Activated naive CD8-positive, alpha-beta T cell treated with anti-CD3 and anti-CD28 coated beads, Interleukin-2, amount 50 U/mL, for 16 hours (primary cell): ENCODE measurements around the gene OBP2B.
"Not testable (repeated sequence)": the region's sequence is repeated elsewhere in the genome, so short reads cannot be mapped to it uniquely, and the experiment has no call there.

Source experiments
- DNase-seq: peaks from one replicate; pipeline ENCODE4 v3.0.0-alpha.2; 2020; ENCODE audit warnings: low read depth, low spot score

Gene OBP2B

DNA sequence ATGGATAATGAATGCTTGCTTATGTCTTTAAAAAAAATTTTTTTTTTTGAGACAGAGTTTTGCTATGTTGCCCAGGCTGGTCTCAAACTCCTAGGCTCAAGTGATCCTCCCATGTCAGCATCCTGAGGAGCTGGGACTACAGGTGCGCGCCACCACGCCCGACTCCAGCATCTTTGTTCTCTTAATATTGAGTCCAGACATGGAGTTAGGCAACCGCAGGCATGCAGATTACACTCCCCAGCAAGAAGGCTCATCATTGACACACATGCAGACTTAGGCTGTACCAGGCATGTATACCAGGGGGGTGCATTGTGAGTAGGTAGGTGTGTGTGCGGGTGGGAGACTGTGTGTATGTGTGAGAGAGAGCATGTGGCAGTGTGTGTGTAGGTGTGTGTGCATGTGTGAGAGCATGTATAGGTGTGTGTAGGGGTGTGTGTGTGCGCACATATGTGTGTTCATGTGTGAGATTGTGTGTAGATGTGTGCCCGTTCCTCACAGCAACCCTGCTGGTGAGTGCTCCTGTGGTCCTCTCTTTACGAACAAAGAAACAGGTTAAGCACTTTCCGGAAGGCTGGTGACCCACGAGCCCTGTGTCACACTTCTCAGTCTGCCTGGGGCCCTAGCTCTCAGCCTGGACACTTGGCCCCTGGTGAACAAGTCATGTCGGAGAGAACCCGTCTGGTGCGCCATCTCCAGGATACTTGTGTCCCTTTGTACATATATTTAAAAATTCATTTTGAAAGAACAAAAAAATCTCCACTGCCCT lies 6.2 kb downstream of the OBP2B start:
- DNase-seq: no peak

DNA sequence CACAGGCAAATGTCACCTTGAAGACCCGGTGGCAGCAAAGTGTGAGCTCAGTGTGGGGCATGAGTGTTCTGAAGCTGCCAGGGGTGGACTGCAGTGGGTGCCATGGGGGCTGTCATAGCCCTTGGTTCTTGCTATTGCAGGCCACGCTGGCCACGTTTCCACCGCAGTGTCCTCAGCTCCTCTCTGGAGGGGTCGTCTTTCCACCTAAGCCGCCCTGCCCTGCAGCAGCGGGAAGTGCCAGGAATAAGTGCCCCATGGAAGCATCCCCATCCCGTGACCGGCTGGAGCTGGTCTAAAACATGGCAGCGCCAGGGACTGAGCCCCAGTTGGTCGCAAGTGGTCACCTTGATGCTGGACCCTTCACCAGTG lies 6.9 kb downstream of the OBP2B start:
- no peak for DNase-seq

DNA sequence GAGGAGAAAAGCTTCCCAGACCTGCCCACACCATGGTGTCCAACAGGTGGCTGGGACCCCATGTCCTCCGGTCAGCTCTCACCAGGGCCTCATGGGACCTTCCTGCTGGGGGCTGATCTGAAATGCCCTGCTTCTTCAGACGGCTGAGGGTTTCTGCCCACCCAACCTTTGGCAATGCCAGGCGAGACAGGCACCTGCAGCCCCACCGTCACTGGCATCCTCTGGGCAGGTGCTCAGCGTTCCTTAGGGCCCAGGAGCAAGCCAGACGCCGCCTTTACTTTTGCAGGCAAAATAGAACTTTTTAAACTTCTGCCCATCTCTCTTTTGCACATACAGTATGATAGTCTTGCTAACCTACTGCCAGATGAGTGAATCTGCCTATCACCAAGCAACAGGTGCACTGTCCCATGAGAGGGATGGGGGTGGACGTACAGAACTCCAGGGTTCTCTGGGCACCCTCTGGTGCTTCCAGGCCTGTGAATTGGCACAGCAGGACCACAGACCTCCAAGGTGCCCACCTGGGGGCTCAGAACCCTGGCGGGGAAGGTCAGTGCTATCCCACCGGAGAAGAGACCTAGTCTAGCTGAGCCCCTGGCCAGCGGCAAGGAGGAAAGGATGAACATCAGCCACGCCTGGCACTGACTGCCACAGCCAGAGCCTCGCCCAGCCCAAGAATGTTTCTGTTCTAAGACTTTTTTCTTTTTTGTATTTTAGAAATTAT lies 7.5 kb downstream of the OBP2B start:
- no peak for DNase-seq

DNA sequence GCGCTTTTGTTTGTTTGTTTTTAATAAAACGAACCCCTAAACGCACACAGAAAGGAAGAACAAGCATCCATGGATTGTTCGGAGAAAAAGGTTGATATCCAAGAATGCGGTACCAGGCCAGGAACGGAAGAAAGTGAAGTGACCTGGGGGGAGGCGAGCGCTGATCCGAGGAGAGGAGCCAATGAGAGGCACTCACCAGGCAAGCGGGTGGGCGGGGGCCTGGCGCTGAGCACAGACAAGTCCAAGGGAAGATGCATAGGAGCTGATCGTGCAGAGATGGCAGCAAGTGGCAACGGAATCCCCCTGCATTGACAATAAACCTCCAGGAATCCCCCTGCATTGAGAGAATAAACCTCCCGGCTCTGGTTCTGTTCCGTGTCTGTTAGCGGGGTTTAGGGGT lies 8.4 kb downstream of the OBP2B start:
- no peak for DNase-seq

DNA sequence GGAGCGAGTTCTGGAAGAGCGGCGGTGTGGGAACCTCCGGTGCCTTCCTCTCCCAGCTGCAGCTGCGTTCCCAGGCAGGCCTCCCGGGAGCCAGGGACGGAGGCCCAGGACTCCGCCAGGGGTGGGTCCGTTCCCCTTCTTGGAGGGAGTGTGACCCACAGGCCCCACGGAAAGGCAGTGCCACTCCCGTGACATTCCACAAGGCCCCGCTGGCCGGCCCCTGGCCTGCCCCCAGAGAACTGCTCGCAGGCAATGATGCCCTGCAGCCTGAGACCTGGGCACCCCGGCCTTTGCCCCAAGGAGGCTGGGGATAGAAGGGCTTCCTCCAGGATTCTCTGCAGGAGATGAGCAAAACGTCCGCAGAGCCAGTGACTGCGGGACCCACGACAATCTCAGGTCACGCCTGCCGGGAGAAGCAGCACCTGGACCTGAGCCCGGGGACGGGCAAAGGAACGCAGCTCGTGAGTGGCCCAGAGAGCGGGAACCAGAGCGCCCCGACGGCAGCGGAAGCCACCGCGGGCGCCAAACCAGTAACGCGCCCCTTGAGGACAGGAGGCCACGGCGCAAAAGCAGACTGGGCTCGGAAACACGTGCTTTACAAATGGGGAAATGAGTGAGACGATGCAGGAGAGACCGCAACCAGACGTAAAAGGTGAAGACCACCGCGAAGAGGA lies 9.3 kb downstream of the OBP2B start:
- no peak for DNase-seq

DNA sequence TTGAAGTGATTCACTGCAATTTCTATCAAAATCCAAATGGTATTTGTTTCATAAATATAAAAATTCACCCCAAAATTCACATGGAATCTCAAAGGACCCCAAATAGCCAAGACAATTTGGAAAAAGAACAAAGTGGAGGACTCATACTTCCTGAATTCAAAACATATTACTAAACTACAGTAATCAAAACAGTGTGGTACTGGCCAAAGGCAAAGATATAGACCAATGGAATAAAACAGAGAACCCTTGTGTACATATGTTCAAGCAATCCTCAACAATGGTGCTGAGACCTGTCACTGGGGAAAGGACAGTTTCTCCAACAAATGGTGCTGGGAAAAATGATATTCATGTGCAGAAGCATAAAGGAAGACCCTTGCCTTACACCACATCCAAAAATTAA lies 14.0 kb downstream of the OBP2B start:
- no peak for DNase-seq

DNA sequence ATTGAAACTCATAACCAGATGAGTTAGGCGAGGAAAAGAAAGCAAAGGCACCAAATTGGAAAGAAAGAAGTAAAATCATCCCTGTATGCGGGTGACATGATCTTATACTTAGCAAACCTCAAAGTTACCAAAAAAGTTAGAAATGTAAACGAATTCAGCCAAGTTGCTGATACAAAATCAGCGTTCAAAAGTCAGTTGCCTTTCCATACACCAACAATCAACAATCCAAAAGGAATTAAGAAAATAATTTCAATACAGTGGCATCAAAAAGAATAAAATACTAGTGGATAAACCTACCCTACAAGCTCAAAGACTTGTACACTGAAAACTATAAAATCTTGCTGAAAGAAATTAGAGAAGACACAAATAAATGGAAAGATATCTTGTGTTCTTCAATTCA lies 14.5 kb downstream of the OBP2B start:
- no peak for DNase-seq

DNA sequence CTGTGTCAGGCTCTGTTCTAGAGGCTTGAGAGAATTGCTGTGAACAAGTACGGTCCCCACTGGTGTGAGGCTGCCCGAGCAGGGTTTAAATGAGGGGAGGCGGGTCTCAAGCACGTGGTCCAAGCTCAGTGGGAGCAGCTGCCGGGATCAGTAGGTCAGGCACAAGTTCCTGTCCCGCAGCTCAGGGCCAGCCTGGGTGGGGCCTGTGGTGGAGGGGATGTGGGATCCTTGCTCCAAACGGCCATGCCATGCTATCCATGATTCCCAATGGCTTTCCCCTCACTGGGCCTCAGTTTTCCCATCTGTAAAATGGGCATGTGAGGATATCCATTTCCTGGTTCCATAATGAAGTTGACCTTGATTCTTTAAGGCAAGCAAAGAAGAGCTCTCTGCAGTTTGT lies 17.1 kb downstream of the OBP2B start:
- no peak for DNase-seq

DNA sequence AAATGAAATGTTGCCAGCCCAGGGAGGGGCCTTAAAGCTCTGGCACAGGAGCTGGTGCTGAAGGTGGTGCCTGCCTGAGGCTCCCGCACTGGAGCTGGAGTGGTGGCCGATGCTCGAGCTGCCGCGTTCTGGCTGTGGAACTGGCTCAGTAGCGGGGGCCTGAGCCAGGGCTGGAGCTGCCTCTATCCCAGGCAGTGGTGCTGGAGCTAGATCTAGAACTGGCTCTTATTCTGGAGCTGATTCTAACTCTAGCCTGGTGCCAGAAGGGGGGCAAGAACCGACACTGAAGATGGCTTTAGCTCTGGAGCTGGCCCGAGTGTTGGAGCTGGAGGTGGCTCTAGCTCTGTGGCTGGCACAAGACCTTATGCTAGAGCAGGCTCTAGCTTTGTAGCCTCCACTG lies 19.2 kb downstream of the OBP2B start:
- DNase-seq: no peak

DNA sequence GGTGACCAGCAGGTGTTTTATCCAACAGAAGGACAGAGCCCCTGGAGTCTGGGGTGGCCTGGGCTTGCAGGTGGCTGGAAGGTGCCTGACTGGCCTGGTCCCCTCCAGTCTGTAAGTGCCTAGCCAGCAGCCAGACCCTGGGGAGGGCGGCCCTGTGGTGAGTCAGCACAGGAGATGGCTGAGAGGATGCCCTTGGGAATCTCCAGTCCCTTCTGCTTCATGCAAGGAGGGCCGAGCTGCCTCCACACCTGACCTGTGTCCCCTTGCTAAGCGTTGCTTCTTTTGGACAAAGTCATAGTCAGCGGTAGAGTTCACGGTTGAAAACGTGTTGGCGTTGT lies 20.2 kb downstream of the OBP2B start:
- no peak for DNase-seq

DNA sequence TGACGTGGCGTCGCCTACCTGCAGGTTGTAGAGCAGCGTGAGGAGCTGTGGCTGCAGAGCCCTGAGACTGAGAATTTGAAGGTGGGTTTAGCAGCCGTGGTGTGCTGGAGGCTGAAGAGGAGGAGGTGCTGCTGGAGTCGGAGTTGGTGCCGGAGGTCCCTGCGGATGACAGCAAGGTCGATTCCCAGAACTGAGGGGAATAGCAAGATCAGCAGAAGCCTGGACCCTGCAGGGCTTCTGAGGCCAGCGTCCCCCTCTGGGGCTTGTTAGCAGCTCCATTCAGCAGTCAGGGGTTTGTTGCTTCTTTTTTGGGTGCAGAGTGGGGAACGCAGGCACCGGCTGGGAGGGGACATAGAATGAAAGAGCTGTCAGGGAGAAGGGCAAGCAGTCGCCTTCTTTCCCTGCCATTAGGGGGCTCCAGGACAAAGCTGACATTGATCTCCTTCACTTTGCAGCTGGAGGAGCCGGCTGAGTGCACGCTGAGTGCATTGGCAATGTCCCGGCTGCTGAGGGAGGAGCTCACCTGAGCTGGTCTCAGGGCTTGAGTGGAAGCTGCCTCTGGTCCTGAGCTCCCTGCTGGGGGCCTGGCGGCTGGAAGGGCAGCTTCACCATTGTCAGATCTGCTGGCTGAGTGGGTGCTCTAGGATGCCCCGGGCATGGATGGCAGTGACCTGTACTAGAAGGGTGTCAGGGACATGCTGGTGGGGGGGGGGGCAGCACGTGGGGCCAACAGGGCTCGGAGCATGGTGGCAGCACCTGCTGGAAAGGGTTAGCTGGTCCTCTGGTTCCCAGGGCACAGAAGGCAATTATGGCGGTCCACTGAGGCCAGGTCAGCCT lies 20.8 kb downstream of the OBP2B start:
- no peak for DNase-seq

DNA sequence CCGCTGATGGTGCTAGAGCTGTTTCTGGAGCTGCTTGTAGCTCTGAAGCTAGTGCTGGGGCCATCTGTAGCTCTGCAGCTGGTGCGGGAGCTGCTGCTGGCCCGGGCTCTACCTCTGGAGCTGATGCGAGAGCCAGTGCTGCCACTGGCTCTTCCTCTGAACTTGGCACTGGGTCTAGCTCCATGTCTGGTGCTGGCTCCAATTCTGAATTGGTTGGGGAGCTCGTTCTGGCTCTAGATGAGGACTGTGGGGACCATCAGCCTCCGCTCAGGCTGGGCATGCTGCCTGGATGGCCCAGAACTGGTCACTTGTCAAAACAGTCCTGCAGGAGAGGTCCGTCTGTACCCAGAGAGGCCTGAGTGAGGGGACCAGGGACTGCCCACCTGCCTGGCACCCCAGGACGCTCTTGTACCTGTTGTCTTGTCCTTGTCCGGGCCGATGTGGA lies 21.5 kb downstream of the OBP2B start:
- DNase-seq: no peak

DNA sequence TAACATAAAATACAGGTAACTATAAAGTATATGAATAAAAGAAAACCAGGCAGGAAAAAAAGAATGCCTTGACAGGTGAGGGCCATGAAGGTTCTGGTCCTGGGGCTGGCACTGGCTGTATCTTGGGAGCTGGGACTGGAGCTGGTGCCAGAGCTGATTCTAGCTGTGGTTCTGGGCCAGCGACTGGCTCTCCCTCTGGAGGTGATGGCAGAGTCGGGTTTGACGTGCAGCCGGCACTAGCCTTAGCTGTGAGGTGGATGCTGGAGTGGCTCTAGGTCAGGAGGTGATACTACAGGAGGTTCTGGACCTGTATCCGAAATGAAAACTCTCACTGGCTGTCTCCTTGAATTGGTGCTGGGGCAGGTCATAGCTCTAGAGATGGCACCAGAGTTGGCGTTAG lies 22.3 kb downstream of the OBP2B start:
- no peak for DNase-seq

DNA sequence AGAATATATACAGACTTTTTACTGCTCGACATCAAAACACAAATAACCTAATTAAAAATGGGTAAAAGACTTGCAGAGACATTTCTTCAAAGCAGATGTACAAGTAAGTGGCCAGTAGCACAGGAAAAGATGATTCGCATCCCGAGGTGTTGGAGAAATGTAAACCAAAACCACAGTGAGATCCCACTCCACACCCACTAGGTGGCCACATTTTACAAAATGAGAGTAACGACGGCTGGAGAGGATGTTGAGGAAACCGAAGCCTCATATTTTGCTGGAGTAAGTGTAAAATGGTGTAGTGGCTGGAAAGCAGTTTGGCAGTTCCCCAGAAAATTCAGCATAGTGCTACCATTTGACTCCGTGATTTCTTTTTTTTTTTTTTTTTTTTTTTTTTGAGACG lies 24.1 kb downstream of the OBP2B start:
- DNase-seq: no peak

DNA sequence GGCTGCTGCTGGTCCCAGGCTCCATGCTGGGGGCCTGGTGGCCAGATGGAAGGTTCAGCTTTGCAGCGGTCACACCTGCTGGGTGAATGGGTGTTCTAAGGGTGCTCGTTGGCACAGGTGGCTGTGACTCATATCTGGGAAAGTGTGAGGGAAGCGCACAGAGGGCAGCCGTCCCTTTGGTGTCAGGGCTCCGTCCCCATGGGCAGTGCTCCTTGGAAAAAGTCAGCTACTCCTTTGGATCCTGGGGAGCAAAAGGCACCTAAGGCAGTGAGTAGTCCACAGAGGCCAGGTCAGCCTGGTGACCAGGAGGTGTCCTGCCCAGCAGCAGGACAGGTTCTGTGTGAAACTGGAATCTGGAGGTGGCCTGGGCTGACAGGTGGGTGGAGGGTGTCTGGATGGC lies 26.9 kb downstream of the OBP2B start:
- no peak for DNase-seq

DNA sequence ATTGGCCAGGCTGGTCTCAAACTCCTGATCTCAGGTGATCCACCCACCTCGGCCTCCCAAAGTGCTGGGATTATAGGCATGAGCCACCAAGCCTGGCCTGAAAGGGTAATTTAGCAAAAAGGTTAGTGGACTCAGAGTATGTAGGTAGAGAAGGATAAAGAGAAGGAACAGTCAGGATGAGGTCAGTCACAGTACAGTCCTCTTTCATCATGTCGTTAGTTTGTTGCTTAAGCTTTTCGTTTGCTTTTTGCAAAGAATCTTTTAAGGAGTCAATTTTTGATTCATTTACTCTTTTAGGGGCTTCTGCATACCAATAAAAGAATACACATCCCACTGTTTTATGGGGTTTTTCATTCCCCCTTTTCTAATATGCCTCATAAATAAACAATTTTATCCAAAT lies 27.5 kb downstream of the OBP2B start:
- no peak for DNase-seq

DNA sequence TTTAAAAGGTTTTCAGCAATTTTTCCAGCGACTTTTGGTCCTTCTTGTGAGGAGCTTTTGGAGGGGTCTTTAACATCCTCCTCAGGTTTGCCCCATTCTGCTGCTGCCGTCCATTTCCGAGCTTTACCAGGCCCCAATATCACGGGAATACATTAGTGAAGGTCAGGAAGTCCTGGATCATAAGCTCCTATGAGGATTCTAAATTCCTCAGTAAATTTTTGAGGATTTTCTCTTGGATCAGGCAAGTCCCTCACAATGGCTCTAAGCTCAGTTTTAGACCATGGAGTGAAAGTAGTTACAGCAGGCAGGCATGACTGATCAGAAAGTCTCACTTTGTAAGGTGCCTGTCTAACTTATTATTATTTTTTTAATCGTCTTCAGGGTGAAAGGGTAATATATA lies 28.1 kb downstream of the OBP2B start:
- no peak for DNase-seq

DNA sequence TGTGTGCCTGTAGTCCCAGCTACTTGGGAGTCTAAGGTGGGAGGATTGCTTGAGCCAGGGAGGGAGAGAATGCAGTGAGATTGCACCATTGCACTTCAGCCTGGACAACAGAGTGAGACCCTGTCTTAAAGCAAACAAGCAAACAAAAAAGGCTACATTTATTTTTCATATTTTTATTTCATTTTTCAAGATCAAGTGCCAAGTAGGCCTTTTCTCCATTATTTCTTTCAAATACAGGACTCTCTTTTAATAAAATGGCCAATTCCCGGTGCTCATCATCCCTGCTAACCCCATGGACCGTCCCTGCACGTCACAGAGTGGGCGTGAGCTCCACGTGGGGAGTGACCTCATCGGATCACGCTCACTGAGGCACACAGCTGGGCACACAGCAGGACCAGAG lies 36.0 kb downstream of the OBP2B start:
- DNase-seq: no peak

DNA sequence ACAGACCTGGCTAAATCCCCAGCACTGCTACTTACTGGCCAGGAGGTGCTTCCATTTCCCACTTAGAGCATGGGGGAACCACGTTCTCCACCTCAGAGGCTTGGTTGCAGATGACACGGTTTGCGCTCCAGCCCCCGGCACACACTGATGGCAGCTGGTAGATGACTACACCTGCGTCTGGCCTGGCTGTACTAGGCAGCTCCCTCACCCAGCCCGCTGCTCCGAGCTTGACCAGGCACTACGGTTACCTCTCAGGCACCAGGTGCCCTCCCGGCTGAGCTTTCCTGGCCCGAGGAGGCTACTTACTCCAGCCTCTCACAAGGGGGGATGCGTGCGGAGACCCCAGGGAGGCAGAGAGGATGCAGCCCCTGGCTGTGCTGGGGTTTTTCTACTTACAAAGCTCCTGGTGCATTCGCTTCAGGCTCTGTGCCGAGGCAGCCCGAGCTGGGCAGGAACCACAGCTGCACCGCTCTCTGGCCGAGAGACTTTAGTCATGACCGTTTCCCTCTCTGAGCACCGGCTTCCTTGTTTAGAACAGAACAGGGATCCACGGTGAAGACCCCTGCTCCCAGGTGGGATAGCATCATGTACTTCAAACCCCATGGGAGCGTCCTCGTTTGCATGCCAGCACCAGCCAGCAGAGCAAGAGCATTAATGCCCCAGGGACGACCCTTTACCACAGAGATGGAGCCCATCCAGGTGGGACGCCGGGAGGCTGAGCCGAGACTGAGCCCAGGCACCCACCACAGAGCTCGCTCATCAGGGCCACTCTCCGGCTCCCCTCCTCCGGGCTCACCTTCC lies 37.7 kb downstream of the OBP2B start:
- DNase-seq: no peak

DNA sequence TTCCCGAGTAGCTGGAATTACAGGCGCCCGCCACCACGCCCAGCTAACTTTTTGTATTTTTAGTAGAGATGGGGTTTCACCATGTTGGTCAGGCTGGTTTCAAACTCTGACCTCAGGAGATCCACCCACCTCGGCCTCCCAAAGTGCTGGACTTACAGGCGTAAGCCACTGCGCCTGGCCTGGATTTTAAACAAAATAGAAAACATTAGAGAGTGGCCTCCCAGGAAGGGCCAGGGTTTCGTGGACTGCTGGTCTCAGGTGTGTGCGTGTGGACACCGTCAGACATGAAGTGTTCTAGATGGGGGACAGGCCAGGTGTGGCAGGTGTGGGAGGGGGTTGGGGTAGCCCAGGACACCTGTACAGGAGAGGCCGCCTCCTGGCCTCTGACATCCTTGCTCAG lies 38.3 kb downstream of the OBP2B start:
- DNase-seq: no peak

DNA sequence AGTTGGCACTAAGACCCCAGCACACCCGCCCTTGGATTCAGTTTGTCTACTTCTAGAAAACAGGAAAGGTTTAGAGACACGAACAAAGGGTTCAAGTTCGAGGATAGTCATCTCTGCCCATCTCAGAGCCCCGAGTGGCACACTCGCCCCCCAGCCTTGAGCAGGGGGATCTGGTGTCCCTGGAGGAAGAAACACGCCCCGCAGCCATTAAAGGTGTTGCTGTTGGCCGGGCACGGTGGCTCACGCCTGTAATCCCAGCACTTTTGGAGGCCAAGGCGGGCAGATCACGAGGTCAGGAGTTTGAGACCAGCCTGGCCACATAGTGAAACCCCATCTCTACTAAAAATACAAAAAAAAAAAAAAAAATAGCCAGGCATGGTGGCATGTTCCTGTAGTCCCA lies 39.4 kb downstream of the OBP2B start:
- not testable (repeated sequence) for DNase-seq
